ENCODE data around the gene ABCC1.
A peak's percentile ranks its signal among the peaks of the same experiment; 100 is the strongest.
"Not testable (repeated sequence)": the region's sequence is repeated elsewhere in the genome, so short reads cannot be mapped to it uniquely, and the experiment has no call there.

The ABCC1 gene

DNA sequence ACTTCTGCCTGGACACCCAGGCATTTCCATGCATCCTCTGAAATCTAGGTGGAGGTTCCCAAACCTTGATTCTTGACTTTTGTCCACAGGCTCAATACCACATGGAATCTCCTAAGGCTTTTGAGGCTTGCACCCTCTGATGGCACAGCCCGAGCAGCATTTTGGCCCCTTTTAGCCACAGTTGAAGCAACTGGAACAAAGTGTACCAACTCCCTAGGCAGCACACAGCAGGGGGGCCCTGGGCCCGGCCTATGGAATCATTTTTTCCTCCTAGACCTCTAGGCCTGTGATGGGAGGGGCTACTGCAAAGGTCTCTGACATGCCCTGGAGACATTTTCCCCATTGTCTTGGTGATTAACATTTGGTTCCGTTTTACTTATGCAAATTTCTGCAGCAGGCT, 32.0 kb downstream of the ABCC1 start:
- 0 out of 2 replicates have a peak, but pooled peaks cover 2% of the 10 kb centered on the region for H3K4me1 ChIP-seq (ENCODE audit: control insufficient read depth, insufficient read depth, low read length)
- no peak overlapping the region for H3K27ac ChIP-seq (ENCODE audit: low read depth, low read length)
- H3K4me3 ChIP-seq (ENCODE audit: low read depth, low read length), result no peak overlapping the region
- peaks cover 16% of the 10 kb centered on the region for H3K36me3 ChIP-seq (ENCODE audit: control insufficient read depth, insufficient read depth, low read length)
- H3K27me3 ChIP-seq (ENCODE audit: control insufficient read depth, insufficient read depth, low read length), result no peaks in the 10 kb centered on the region
- H3K9ac ChIP-seq (ENCODE audit: low read depth, low read length), result no peak overlapping the region
- peaks cover 47% of the 10 kb centered on the region for H3K9me3 ChIP-seq (ENCODE audit: control insufficient read depth, insufficient read depth, low read length)

DNA sequence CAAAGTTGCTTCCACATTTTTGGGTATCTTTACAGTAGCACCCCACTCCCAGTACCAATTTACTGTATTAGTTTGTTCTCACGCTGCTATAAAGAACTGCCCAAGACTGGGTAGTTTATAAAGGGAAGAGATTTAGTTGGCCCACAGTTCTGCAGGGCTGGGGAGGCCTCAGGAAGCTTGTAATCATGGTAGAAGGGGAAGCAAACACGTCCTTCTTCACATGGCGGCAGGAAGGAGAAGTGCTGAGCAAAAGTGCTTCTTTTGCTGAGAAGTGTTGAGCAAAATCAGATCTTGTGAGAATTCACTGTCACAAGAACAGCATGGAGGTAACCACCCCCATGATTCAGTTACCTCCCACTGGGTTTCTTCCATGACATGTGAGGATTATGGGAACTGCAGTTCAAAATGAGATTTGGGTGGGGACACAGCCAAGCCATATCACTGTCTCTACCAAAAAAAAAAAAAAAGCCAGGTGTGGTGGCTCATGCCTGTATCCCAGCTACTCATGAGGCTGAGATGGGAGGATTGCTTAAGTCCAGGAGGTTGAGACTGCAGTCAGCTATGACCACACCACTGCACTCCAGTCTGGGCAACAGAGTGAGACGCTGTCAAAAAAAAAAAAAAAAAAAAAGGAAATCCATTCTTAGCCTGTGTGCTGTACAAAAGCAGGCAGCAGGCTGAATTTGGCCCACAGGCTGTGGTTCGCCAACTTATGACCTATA, 32.9 kb downstream of the ABCC1 start:
- H3K4me1 ChIP-seq (ENCODE audit: control insufficient read depth, insufficient read depth, low read length); H3K4me3 ChIP-seq (ENCODE audit: low read depth, low read length); H3K9ac ChIP-seq (ENCODE audit: low read depth, low read length); H3K27me3 ChIP-seq (ENCODE audit: control insufficient read depth, insufficient read depth, low read length); H3K27ac ChIP-seq (ENCODE audit: low read depth, low read length): not testable (repeated sequence)
- H3K9me3 ChIP-seq (ENCODE audit: control insufficient read depth, insufficient read depth, low read length), result peaks cover 47% of the 10 kb centered on the region
- peaks cover 13% of the 10 kb centered on the region for H3K36me3 ChIP-seq (ENCODE audit: control insufficient read depth, insufficient read depth, low read length)

DNA sequence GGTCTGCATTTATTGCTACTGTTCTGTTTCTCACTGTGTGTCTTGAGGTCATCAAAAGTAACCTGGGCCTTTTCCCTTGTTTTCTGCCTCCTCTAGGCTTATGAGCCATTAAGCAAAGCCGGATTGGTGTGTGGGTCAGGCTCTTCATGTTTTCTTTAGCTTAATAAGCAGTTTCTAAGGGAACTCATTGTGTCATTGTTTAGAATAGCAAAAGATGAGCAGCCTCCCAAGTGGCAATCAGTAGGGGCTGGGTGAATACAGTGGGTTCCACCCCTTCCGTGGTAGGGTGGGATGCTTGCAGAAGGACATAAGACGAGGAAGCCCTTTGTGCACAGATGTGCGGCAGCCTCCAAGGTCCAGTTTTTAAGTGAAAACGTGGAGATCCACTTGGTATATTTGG, 34.5 kb downstream of the ABCC1 start:
- H3K9ac ChIP-seq (ENCODE audit: low read depth, low read length), result no peak overlapping the region
- no peaks in the 10 kb centered on the region; the same call in 1 of the 2 replicates for H3K36me3 ChIP-seq (ENCODE audit: control insufficient read depth, insufficient read depth, low read length)
- no peak overlapping the region for H3K27ac ChIP-seq (ENCODE audit: low read depth, low read length)
- no peaks in the 10 kb centered on the region for H3K27me3 ChIP-seq (ENCODE audit: control insufficient read depth, insufficient read depth, low read length)
- peaks cover 33% of the 10 kb centered on the region for H3K9me3 ChIP-seq (ENCODE audit: control insufficient read depth, insufficient read depth, low read length)
- peaks cover 11% of the 10 kb centered on the region; the same call in 1 of the 2 replicates for H3K4me1 ChIP-seq (ENCODE audit: control insufficient read depth, insufficient read depth, low read length)
- no peak overlapping the region for H3K4me3 ChIP-seq (ENCODE audit: low read depth, low read length)

DNA sequence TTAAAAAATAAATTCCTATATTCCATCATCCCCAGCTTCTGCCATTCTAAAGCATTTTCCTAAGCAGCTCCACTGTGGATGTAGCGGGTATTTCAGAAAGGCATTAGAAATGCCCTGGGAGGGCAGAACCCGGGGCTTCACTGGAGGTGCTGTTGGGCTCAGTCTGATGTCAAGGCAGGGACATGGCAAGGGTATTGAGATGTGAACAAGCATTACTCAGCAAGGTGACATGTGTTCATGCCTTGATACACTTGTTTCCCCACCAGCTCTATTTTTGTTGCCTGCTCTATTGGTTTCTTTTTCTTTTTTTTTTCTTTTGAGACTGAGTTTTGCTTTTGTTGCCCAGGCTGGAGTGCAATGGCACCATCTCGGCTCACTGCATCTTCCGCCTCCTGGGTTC, 35.7 kb downstream of the ABCC1 start:
- peaks cover 19% of the 10 kb centered on the region for H3K4me1 ChIP-seq (ENCODE audit: control insufficient read depth, insufficient read depth, low read length)
- no peaks in the 10 kb centered on the region; the same call in 1 of the 2 replicates for H3K36me3 ChIP-seq (ENCODE audit: control insufficient read depth, insufficient read depth, low read length)

DNA sequence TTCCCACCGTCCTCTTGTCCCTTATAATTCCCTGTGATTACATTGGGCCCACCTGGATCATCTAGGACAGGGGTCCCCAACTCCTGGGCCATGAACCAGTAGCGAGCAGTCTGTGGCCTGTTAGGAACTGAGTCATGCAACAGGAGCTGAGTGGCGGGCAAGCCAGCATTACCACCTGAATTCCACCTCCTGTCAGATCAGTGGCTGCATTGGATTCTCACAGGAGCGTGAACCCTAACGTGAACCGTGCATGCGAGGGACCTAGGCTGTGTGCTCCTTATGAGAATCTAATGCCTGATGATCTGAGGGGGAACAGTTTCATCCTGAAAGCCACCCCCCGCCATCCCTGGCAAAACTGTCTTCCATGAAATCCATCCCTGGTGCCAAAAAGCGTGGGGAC, 36.8 kb downstream of the ABCC1 start:
- Histone ChIP-seq H3K27me3 (ENCODE audit: control insufficient read depth, insufficient read depth, low read length) (no peaks in the 10 kb centered on the region), H3K27ac (ENCODE audit: low read depth, low read length) (no peak overlapping the region), H3K4me3 (ENCODE audit: low read depth, low read length) (no peak overlapping the region), H3K4me1 (ENCODE audit: control insufficient read depth, insufficient read depth, low read length) (peaks cover 19% of the 10 kb centered on the region), H3K9me3 (ENCODE audit: control insufficient read depth, insufficient read depth, low read length) (peaks cover 11% of the 10 kb centered on the region), H3K9ac (ENCODE audit: low read depth, low read length) (no peak overlapping the region), H3K36me3 (ENCODE audit: control insufficient read depth, insufficient read depth, low read length) (no peaks in the 10 kb centered on the region; the same call in 1 of the 2 replicates)

More for the DNA sequence above, 35.7 kb downstream of the ABCC1 start:
- Histone ChIP-seq H3K9me3 (ENCODE audit: control insufficient read depth, insufficient read depth, low read length) (peaks cover 22% of the 10 kb centered on the region), H3K4me3 (ENCODE audit: low read depth, low read length) (no peak overlapping the region), H3K27ac (ENCODE audit: low read depth, low read length) (no peak overlapping the region), H3K27me3 (ENCODE audit: control insufficient read depth, insufficient read depth, low read length) (no peaks in the 10 kb centered on the region), H3K9ac (ENCODE audit: low read depth, low read length) (no peak overlapping the region)

DNA sequence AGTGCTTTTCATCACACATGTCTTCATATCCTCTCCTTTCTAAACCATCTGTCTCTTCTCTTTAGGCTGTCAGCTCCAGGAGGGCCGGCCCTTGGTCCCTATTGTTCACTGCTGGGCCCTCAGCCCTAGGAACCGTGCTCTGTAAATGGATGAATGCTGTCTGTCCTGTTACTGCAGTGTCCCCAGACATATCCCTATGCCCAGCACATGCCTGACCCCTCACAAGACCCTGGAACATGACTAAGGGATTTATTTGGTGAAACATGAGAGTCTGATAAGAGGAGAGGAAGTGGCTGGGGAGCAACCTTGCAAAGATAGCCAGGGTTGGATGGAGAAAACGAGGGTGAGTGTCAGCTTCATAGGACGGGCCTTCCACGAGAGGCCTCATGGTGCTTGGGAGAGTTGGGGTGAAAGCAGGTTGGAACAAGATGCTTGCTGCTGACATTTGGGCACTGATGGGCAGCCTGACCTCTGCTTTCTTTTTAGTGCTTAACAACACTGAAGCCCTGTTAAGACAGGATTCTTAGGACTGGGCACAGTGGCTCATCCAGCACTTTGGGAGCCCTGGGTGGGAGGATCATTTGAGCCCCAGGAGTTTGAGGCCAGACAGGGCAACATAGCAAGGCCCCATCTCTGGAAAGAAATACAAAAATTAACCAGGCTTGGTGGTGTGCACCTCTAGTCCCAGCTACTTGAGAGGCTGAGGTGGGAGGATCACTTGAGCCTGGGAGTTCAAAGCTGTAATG, 39.0 kb downstream of the ABCC1 start:
- Histone ChIP-seq H3K4me3 (ENCODE audit: low read depth, low read length) (no peak overlapping the region), H3K27me3 (ENCODE audit: control insufficient read depth, insufficient read depth, low read length) (no peaks in the 10 kb centered on the region), H3K4me1 (ENCODE audit: control insufficient read depth, insufficient read depth, low read length) (peaks cover 19% of the 10 kb centered on the region), H3K36me3 (ENCODE audit: control insufficient read depth, insufficient read depth, low read length) (no peaks in the 10 kb centered on the region), H3K9me3 (ENCODE audit: control insufficient read depth, insufficient read depth, low read length) (no peaks in the 10 kb centered on the region), H3K9ac (ENCODE audit: low read depth, low read length) (no peak overlapping the region), H3K27ac (ENCODE audit: low read depth, low read length) (peak overlapping the region; percentile 57)

DNA sequence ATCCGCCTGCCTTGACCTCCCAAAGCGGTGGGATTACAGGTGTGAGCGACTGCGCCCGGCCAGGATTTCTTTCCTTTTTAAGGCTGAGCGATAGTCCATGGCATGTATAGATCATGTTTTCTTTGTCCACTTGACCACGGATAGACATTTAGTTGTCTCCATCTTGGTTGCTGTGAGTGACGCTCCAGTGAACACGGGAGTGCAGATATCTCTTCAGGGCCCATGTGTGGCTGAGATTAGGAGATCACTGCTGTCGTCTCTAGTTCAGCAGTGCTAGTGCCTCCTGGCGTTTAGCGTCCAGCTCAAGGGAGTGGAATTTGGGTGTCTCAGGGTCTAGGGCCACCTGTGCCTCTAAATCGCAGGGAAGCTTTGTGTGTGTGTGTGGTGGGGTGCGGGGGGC, 41.5 kb downstream of the ABCC1 start:
- H3K27ac ChIP-seq (ENCODE audit: low read depth, low read length), result no peak overlapping the region
- peaks cover 19% of the 10 kb centered on the region for H3K4me1 ChIP-seq (ENCODE audit: control insufficient read depth, insufficient read depth, low read length)
- H3K4me3 ChIP-seq (ENCODE audit: low read depth, low read length), result no peak overlapping the region
- H3K36me3 ChIP-seq (ENCODE audit: control insufficient read depth, insufficient read depth, low read length), result 0 out of 2 replicates have a peak, but pooled peaks cover 3% of the 10 kb centered on the region
- H3K9me3 ChIP-seq (ENCODE audit: control insufficient read depth, insufficient read depth, low read length), result no peaks in the 10 kb centered on the region
- H3K27me3 ChIP-seq (ENCODE audit: control insufficient read depth, insufficient read depth, low read length), result no peaks in the 10 kb centered on the region
- no peak overlapping the region for H3K9ac ChIP-seq (ENCODE audit: low read depth, low read length)

DNA sequence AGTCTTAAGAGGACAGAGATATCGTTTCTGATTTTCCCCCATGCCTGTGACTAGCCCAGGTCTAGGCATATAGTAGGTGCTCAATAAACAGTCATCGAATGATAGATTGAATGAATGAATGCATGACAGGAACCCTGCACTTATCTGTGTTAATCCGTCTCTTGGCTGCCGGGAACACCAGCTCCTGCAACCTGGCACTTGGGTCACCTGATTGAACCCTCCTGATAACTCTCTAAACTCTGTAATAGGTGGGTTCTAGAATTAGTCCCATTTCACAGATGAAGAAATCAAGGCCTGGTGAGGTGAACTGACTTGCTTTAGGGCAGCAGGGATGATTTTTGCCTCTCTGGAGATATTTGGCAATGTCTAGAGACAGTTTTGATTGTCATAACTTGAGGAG, 43.7 kb downstream of the ABCC1 start:
- Histone ChIP-seq H3K36me3 (ENCODE audit: control insufficient read depth, insufficient read depth, low read length) (0 out of 2 replicates have a peak, but pooled peaks cover 3% of the 10 kb centered on the region), H3K27ac (ENCODE audit: low read depth, low read length) (no peak overlapping the region), H3K4me1 (ENCODE audit: control insufficient read depth, insufficient read depth, low read length) (peaks cover 14% of the 10 kb centered on the region), H3K27me3 (ENCODE audit: control insufficient read depth, insufficient read depth, low read length) (no peaks in the 10 kb centered on the region), H3K9ac (ENCODE audit: low read depth, low read length) (no peak overlapping the region), H3K9me3 (ENCODE audit: control insufficient read depth, insufficient read depth, low read length) (no peaks in the 10 kb centered on the region), H3K4me3 (ENCODE audit: low read depth, low read length) (no peak overlapping the region)

DNA sequence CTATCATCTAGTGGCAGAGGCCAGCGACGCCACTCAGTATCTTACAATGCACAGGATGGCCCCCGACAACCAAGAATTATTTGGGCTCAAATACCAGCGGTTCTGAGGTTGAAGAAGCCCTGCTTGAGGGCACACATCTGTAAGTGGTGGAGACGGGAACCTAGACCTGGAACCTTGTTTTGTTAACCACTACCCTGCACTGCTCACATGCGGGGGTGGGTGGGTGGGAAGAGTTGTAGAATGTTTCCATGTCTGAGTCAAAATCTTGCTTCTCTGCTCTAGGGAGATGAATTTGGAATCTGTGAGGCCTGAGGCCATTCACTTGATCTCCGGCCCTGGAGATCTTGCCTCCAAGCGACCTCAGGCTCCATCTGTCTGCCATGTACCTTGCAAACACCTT, 44.1 kb downstream of the ABCC1 start:
- H3K27me3 ChIP-seq (ENCODE audit: control insufficient read depth, insufficient read depth, low read length), result no peaks in the 10 kb centered on the region
- peaks cover 10% of the 10 kb centered on the region for H3K4me1 ChIP-seq (ENCODE audit: control insufficient read depth, insufficient read depth, low read length)
- H3K4me3 ChIP-seq (ENCODE audit: low read depth, low read length), result no peak overlapping the region
- H3K36me3 ChIP-seq (ENCODE audit: control insufficient read depth, insufficient read depth, low read length), result 0 out of 2 replicates have a peak, but pooled peaks cover 3% of the 10 kb centered on the region
- H3K27ac ChIP-seq (ENCODE audit: low read depth, low read length), result no peak overlapping the region
- H3K9me3 ChIP-seq (ENCODE audit: control insufficient read depth, insufficient read depth, low read length), result no peaks in the 10 kb centered on the region
- H3K9ac ChIP-seq (ENCODE audit: low read depth, low read length), result no peak overlapping the region

DNA sequence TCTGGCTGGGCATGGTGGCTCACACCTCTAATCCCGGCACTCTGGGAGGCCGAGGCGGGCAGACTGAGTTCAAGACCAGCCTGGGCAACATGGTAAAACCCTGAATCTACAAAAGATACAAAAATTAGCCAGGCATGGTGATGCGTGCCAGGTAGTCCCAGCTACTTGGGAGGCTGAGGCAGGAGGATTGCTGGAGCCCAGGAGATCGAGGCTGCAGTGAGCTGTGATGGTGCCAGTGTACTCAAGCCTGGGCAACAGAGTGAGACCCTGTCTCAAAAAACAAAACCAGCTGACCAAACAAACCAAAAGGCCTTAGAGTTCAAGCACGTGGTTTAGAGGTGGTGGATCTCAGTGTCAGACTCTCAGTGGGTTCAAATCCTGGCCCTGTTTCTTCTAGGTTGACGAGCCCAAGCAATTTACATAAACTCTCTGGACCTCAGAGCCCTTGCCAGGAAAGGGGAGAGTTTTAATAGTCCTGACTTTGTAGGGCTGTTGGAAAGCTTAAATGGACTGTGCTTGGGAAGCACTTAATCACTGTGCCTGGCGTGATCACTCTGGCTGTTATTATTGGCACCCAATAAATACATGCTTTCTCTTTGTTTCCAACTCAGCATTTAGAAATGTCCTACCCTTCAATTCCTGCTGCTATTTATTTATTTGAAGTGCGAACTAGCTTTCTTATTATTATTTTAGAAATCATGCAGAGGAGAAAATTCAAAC, 44.7 kb downstream of the ABCC1 start:
- Histone ChIP-seq H3K27me3 (ENCODE audit: control insufficient read depth, insufficient read depth, low read length) (no peaks in the 10 kb centered on the region), H3K9ac (ENCODE audit: low read depth, low read length) (no peak overlapping the region), H3K4me1 (ENCODE audit: control insufficient read depth, insufficient read depth, low read length) (peaks cover 7% of the 10 kb centered on the region), H3K27ac (ENCODE audit: low read depth, low read length) (no peak overlapping the region), H3K9me3 (ENCODE audit: control insufficient read depth, insufficient read depth, low read length) (no peaks in the 10 kb centered on the region), H3K4me3 (ENCODE audit: low read depth, low read length) (no peak overlapping the region), H3K36me3 (ENCODE audit: control insufficient read depth, insufficient read depth, low read length) (0 out of 2 replicates have a peak, but pooled peaks cover 3% of the 10 kb centered on the region)

Data from HUES48 (cell line).